COLO668 (cell line): ENCODE measurements around the gene UBE2Z.
"Not testable (repeated sequence)": the region's sequence is repeated elsewhere in the genome, so short reads cannot be mapped to it uniquely, and the experiment has no call there.

Experiments used
- DNase-seq: peaks from one replicate; lab custom pipeline; 2025; ENCODE audit not compliant: unreplicated experiment; lab: John Stamatoyannopoulos, UW

UBE2Z gene

GRCh38 chr17:48903401-48903800 is 4.8 kb upstream of the UBE2Z start:
- no peak for DNase-seq

GRCh38 chr17:48904428-48904827 is 3.8 kb upstream of the UBE2Z start:
- no peak for DNase-seq

DNA sequence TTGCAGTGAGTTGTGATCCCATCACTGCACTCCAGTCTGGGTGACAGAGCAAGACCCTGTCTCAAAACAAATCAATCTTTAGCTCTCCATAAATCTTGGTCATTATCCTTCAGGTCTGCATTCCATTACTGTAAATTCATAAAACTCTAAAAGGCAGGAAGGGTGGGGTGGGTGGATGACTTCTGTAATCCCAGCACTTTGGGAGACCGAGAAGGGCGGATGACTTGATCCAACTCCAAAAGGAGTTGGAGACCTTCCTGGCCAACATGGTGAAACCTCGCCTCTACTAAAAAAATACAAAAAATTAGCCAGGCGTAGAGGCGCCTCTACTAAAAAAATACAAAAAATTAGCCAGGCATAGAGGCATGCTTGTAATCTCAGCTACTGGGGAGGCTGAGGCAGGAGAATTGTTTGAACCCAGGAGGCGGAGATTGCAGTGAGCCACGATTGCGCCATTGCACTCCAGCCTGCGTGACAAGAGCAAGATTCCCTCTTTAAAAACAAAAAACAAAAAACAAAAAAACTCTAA is 2.2 kb upstream of the UBE2Z start:
- no peak for DNase-seq

DNA sequence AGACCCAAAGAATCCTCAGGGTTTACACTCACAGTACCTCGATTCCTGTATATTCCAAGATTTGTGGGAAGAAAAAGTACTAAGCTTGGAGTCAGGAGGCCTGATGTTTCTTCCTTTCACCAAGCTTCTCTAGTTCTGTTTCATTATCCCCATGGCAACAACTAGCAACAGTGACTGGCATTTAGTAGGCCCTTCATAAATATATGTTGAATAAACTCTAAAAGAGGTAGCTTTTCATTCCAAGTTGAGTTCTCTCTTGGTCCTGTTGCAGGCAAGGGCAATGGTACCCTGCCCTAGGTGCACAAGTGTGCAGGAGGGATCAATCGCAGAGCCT is 527 bp upstream of the UBE2Z start:
- peak; percentile 19 for DNase-seq

- DNase-seq: peak; percentile 70
These were observed 717 bp downstream of the UBE2Z start for GRCh38 chr17:48908853-48909394.

DNA sequence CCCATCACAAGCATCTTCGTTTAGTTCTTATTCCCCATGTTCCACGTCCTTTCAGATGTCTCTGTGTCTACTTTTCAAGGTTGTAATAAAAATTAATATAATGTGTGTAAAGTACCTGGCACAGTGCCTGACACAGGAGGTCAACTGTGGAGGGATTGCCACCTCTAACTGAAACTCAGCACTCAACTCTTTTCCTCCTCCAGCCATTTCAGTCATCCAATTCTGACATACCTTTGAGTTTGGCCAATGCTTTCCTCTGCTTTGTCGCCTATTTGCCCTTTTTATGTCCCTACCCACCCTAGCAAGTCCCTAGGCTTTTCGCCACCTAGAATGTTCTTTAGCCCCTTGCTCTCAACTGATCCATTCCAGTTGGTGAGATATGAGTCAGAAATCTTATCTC is 1.6 kb downstream of the UBE2Z start:
- no peak for DNase-seq

GRCh38 chr17:48910370-48910769 is 2.2 kb downstream of the UBE2Z start:
- no peak for DNase-seq

DNA sequence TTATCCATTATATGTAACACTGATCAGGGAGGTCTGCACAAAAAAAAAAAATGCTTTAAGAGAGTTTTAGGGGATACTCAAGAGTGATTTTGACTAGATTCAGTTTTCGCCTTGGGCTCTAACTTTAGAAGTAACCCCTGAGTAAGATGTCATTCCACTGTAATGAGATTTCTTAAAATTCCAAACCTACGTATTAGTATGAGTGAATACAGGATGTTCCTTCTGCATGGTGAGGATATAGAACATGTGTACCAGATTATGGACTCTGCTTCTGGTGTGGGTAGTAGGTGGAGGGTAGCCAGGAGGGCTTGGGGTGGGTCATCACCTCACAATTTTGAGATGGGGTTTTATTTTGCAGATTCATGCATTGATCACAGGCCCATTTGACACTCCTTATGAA is 4.3 kb downstream of the UBE2Z start:
- DNase-seq: no peak

DNA sequence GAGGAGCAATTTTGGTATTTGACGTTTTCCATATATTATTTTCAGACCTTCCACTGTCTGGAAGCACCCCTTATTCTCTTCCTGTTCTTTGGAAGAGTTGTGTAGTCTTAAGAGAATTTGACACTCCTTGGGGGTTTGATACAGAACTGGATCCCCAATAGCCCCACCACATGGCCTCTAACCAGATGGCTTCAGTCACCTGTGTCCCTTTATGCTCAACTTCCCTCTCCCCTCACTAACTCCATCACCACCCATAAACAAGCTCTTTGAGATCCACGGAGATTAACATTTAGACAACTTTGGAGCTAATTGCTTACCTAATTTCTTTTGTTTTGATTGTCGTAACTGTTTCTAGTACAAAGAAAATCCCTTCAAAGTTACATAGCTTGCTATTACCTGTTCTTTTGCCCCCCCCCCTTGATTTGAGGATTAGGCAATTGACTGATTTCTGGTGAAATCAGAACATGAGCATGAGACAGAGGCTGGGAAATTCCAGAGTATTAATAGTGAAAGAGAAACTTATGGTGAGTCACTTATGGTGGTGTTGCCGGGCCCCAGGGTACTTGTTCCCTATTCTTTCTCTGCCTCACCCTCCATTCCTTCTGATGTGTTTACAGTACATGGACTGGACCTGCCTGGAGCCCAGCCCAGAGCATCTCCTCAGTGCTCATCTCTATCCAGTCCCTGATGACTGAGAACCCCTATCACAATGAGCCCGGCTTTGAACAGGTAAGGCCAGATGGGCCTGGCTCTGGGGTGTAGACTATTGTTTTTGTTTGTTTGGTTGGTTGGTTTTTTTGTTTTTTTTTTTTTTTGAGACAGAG is 7.5 kb downstream of the UBE2Z start:
- DNase-seq: no peak

- DNase-seq: no peak
These were observed 17.2 kb downstream of the UBE2Z start for GRCh38 chr17:48925251-48925990.

DNA sequence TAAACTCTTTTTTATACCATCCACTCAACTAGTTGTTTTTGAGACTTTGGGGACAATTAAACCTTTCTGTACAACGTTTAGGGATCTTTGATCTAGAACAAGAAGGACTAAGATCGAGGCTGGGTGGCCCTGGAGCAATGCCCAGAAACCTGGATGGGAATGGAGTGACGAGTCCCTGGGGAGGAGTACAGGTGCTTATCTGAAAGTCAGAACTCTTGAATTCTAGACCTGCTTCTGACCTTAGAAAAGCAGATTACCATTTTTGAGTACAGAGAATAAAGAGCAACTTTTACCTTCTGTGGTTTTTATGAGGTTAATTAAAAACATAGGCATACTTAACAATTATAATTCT is 17.8 kb downstream of the UBE2Z start:
- no peak for DNase-seq

DNA sequence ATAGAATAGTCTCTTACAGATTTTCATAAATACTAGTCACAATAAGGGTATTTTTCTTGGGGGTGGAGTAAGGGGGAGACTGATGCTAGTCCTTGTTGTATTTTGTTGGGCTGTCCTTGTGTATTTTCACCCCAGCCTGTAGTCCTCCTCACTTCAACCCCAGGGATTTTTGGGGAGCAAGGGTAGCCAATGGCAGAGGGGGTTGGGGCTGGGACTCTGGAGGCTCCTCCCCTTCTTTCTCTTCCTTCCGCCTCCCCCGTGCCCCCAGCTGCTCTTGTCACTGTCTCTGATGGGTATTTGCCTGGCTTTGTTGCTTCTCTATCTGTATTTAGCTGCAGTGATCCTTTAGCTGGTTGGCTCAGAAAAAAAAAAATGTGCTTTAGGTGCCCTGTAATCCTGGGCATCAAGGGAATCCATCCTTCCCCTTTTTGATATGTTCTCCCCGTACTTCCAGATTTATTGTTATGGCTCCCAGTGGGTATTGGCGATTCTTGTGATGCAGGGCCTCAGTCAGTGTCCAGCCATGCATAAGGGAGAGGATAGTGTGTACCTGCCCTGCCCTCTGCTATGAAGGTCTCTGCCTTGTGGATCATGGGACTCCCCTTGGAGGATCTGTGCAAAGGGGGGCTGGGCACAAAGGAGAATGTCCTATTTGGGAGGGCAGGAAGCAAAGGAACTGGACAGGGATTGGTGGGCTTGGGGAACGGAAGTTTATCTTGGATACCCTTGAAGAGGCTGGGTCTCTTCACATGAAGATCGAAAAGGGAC is 20.0 kb downstream of the UBE2Z start:
- DNase-seq: no peak

DNA sequence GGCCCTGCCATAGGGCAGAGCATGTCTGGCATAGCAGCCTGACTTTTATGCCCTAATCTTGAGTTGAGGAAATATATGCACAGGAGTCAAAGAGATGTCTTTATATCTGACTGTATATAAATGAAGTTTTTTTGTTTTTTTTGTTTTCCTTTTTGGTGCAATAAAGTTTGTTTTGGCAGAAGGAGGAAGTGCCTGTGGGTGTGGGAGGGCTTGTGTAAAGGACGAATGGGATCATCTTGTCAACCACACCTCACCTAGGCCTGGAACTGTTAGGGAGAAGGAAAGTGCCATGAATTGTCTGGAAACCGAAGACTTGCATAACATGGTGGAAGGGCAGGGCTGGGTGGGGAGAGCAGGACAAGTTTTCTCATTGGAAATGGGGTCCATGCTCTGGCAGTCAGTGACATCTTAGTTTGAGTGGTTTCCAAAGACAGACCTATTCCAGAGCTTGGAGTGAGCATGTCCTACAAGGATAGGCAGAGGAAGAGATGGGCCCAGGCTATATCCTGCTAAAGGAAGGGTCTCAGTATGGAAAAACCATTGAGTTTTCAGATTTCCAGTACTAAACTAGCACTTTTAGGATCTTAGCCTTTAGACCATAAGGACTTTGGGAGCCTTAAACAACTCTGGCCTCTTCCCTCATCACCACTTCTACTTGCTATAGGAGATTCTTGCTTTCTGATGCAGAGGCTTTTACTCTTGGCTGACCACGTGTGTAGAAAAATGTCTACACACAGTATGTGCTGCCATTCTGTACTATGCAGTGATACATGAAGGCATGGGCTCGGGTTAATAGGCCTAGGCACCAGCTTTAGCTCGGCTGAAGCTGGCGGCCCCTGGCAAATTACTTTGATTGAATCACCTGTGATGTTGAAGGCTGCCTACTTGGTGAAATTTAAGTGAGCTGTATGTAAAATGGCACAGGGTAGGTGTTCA is 20.9 kb downstream of the UBE2Z start:
- DNase-seq: no peak

GRCh38 chr17:48929812-48930165 is 21.6 kb downstream of the UBE2Z start:
- no peak for DNase-seq

GRCh38 chr17:48930435-48930873 is 22.2 kb downstream of the UBE2Z start:
- no peak for DNase-seq

DNA sequence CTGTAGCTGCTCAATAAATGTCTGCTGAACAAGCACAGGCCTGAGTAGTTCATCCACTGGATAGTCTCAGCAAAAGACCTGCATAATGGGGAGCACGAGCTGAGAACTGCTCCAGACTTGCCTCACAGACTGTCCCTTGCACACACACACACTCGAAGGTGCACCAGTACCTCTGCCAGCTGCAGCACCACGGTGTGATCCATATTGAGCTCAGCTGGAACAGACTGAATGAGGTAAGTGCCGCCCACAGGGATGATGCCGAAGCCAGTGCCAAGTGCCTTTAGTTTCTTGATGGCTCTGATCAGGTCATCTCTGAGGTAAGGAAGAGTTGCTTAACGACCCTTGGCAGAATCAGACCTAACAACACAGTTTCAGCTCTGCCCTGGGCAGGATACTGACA is 24.8 kb downstream of the UBE2Z start:
- DNase-seq: no peak

DNA sequence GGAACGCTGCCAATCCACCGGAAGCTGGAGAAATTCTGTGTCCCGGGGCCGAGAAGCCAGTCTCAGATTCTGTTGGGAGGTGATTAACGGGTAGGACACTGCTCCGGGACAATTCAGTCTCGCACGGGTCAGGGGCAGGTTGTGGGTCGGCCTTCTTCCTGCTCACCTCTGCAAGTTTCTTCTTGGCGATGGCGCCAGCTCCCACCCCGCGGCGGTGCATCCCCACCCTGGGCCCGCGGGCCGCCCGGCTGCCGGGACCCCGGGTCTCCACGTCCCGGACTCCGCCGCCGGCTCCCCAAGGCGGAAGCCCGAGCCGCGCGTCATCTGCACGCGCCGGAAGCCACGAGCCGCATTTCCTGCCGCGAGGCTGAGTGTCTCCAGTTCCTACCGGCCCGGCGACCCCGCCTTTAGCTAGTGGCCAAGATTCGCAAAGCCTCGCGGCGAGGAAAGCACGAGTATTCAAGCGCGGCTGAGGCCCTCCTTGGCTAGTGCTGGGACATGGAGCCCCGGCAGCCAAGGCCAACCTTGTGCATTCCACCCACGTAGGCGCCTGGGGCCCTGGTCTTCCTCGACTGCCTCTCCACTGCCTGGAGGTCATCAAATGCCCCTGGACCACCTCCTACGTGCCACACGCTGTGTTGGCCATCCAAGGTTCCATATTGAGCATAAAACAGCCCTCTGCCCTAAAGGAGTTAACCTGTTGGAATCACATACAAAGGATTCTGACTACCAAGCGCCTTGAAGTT is 36.5 kb downstream of the UBE2Z start, which contains the start of gene SNF8:
TSS of gene SNF8 (minus strand) at position 328 of the 746 bp plus-strand sequence. CDS start at position 220, 108 bp downstream.
- peak; percentile 90 for DNase-seq

- not testable (repeated sequence) for DNase-seq
These were observed 37.0 kb downstream of the UBE2Z start for GRCh38 chr17:48945261-48945651.

GRCh38 chr17:48951572-48951971 is 43.4 kb downstream of the UBE2Z start:
- DNase-seq: no peak
